Activated T-helper 1 cell treated with anti-CD3 and anti-CD28 coated beads, Interleukin-12 subunit alpha, Interleukin-12 subunit beta, Interleukin-2, Interleukin-4 antibody, amounts not matched to agents 30 ng/mL and 10 ng/mL and 1 ng/mL, durations not matched to agents 14 hours and 24 hours and 36 hours (primary cell): ENCODE data around the gene GRB10. TPM values are rescaled to one million over a fixed set of nuclear protein-coding genes. Genes with fewer than 3 reads are reported as not detected.
A peak's percentile ranks its signal among the peaks of the same experiment; 100 is the strongest.

Experiments
- DNase-seq: peaks from one replicate; pipeline ENCODE4 v3.0.0; 2021; ENCODE audit warnings: low spot score
- H3K27ac Mint-ChIP-seq: one replicate; pipeline ENCODE4 v1.8.0; 2021; ENCODE audit warnings: mild to moderate bottlenecking, mixed read lengths
- H3K27me3 Mint-ChIP-seq: one replicate; pipeline ENCODE4 v1.8.0; 2022; ENCODE audit warnings: mild to moderate bottlenecking, moderate library complexity, mixed read lengths; ENCODE audit not compliant: insufficient read depth
- H3K36me3 Mint-ChIP-seq: one replicate; pipeline ENCODE4 v1.8.0; 2021; ENCODE audit warnings: low read depth, mixed read lengths
- H3K4me1 Mint-ChIP-seq: one replicate; pipeline ENCODE4 v1.8.0; 2021; ENCODE audit warnings: low read depth, mixed read lengths
- H3K4me3 Mint-ChIP-seq: one replicate; pipeline ENCODE4 v1.8.0; 2021; ENCODE audit warnings: mild to moderate bottlenecking, moderate library complexity, mixed read lengths
- H3K9me3 Mint-ChIP-seq: one replicate; pipeline ENCODE4 v1.8.0; 2021; ENCODE audit warnings: mixed read lengths
- intact Hi-C: fragments of 100-400 bp; cut with micrococcal nuclease; formaldehyde crosslinking; loops from one replicate; pipeline ENCODE4 v1.15.1; 2024
- total RNA-seq: library from RNA; stranded (reverse); gene quantifications from 2 replicates; pipeline ENCODE4 v1.2.3, GENCODE V29; 2022

The GRB10 gene
- 2.8 and 3.6 TPM in 2 replicates for total RNA-seq

DNA sequence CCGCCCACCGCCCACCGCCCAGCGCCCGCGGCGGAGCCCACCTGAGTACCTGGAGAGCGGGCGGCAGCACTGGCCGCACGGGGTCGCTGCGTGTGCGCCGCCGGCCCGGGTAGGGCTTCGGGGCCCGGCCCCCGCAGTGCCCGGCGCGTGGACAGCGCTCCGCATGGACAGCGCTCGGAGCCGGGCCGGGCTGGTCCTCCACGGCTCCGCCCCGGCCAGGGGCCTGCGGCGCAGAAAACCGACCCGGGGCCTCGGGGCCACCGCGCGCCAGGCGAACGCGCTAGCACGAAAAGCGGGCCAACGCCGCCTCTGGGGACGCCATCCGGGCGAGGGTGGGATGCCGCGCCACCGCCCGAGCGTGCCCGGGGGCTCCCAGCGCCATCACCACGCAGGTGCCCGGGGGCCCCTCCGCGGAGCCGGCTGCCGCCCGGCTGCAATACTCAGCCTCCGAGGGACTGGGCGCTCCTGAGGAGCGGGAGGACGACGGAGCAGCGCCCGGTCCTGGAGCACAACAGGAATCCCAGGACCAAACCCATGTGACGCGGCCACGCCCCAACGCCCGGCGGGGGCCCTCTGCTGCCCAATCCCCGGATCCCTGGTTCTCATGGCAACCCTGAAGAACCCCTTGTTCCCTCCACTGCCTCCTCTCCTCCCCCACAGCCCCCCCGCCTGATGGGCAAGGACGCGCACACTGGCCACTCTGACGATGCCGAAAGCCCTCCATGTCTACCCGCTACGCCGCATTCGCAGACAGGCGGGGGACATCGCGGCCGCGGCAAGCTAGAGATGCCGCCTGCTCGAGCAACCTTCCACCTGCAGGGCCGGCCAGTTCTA lies at the start of gene GRB10:
GRB10 (minus strand) TSS at position 522 of the 834 bp plus-strand sequence. CDS start 50,574 bp downstream, outside the sequence.
- peaks cover 4% of the 10 kb centered on the region for H3K36me3 Mint-ChIP-seq
- H3K4me3 Mint-ChIP-seq = peak within 1 kb of the TSS; percentile 56
- intact Hi-C loops = no loop called here
- peaks cover 47% of the 10 kb centered on the region for H3K27me3 Mint-ChIP-seq
- H3K4me1 Mint-ChIP-seq = peaks cover 20% of the 10 kb centered on the region
- no peak for DNase-seq
- H3K27ac Mint-ChIP-seq = no peak within 1 kb of the TSS
- peaks cover 6% of the 10 kb centered on the region for H3K9me3 Mint-ChIP-seq

DNA sequence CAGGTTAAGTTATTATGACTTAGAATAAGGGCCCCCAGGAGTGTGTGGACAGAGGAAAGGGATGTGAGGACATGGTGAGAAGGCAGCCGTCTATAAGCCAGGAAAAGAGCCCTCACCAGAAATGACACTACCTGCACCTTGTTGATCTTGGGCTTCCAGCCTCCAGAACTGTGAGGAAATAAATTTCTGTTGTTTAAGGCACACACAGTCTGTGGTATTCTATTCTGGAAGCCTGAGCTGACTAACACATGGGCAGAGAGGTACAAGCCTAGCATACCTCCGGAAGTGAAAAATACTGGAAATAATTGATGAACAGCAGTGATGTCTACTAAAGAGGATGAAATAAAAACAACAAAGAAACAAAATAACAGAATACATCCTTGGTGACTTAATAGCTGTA lies 46.1 kb upstream of the GRB10 start:
- peaks cover 48% of the 10 kb centered on the region for H3K4me1 Mint-ChIP-seq
- peaks cover 2% of the 10 kb centered on the region for H3K27me3 Mint-ChIP-seq

DNA sequence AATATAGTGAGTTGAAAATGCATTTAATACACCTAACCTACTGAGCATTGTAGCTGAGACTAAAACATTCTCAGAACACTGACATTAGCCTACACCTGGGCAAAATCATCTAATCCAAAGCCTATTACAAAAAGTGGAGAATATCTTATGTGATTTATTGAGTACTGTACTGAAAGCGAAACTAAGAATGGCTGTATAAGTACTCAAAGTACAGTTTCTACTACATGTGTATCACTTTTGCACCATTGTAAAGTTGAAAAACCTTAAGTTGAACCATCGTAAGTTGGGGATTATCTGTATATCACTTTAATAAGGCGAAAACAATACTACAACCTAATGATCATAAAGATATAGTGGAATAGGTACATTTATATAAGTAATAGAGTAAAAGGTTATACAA lies 45.4 kb upstream of the GRB10 start:
- Mint-ChIP-seq H3K4me3 (no peak overlapping the region), H3K27me3 (peaks cover 2% of the 10 kb centered on the region), H3K9me3 (no peaks in the 10 kb centered on the region), H3K36me3 (peaks cover 1% of the 10 kb centered on the region), H3K27ac (no peak overlapping the region), H3K4me1 (peaks cover 41% of the 10 kb centered on the region)
- intact Hi-C loops = loop anchor here (1.0 to 5.0 kb wide), 2 partner anchors 36 to 379 kb away; no protein-coding TSS in a partner anchor
- no peak for DNase-seq

More for the DNA sequence above, 46.1 kb upstream of the GRB10 start:
- Mint-ChIP-seq H3K4me3 (no peak overlapping the region), H3K27ac (no peak overlapping the region), H3K9me3 (no peaks in the 10 kb centered on the region), H3K36me3 (peaks cover 3% of the 10 kb centered on the region)
- intact Hi-C loops = loop anchor here (1.0 to 5.0 kb wide), 2 partner anchors 36 to 380 kb away; no protein-coding TSS in a partner anchor
- DNase-seq = no peak

DNA sequence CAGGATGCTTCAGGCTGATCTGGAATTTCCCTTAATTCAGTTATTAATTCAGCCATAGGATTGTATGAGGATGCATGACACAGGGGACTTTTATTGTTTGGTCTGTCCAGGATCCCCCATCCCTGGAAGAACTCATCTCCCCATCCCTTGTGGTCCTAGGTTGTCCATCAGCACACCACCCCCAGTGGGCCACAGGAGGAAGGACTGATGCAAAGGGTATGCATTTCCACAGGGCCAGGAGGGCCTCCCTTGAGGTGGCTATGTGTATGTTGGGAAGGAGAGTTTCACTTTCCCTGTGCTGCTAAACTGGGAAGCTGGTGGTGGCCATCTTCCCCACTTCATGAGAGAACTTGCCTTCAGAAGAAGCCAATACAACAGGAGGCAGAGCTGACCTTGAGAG lies 44.6 kb upstream of the GRB10 start:
- no peaks in the 10 kb centered on the region for H3K9me3 Mint-ChIP-seq
- peaks cover 33% of the 10 kb centered on the region for H3K4me1 Mint-ChIP-seq
- H3K27me3 Mint-ChIP-seq = peaks cover 5% of the 10 kb centered on the region
- peak overlapping the region; percentile 77 for H3K27ac Mint-ChIP-seq
- H3K36me3 Mint-ChIP-seq = peaks cover 1% of the 10 kb centered on the region
- no peak for DNase-seq
- peak overlapping the region; percentile 13 for H3K4me3 Mint-ChIP-seq
- intact Hi-C loops = loop anchor here (1.0 to 5.0 kb wide), 3 partner anchors 22 to 296 kb away; no protein-coding TSS in a partner anchor

DNA sequence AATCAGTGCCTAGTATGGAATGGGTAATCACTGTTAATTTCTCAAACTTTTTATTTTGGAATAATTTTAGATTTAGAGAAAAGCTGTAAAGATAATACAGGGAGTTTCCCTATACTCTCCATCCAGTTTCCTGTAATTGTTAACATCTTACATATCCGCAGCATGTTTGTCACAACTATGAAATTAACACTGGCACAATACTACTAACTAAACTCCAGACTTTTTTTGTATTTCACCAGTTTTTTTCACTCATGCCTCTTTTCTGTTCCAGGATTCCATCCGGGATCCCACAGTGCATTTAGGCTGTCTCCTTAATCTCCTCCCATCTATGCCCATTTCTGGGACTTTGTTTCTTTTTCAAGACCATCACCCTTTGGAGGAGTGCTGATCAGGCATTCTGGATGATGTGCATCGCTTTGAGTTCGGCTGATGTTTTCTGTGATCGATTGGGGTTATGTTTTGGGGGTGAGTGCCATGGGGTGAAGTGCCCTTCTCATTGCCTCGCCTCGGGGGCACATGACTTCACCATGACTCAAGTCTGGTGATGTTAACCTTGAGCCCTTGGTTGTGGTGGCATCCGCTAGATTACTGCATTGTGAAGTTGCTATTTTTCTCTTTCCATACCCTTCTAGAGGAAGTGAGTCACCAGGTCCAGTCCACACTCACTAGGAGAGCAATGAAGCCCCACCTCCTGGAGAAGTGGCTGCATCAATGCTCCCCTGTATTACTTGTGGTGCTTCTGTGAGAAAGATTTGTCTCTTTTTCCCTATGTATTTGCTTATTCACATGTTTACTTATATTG lies 43.9 kb upstream of the GRB10 start:
- Mint-ChIP-seq H3K36me3 (peaks cover 1% of the 10 kb centered on the region), H3K27me3 (peaks cover 9% of the 10 kb centered on the region), H3K4me3 (peak overlapping the region; percentile 47), H3K27ac (peak overlapping the region; percentile 77), H3K4me1 (peaks cover 26% of the 10 kb centered on the region), H3K9me3 (no peaks in the 10 kb centered on the region)
- intact Hi-C loops = loop anchor here (1.0 to 5.0 kb wide), 4 partner anchors 8 to 297 kb away; no protein-coding TSS in a partner anchor
- DNase-seq = peak; percentile 33

DNA sequence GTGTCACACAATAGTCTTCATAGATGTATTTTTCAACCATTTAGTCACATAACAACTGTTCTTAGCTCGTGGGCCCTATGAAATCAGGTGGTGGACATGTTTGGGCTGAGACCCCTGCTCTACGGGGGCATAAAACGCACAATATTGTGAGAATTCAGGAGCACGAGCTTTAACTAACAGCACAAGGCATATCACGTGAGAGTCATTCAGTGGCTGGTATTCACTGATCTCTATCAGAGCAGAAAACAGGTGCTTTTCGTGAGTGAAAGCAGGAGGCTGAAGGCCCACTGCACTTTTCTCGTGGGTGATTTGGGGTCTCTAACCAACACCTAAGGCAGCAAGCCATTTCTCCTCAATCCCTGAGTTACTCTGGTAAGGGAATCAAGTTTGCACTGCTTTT lies 42.8 kb upstream of the GRB10 start:
- Mint-ChIP-seq H3K9me3 (no peaks in the 10 kb centered on the region), H3K4me1 (peaks cover 22% of the 10 kb centered on the region), H3K36me3 (peaks cover 1% of the 10 kb centered on the region), H3K27me3 (peaks cover 15% of the 10 kb centered on the region), H3K4me3 (no peak overlapping the region), H3K27ac (no peak overlapping the region)
- no peak for DNase-seq
- intact Hi-C loops = loop anchor here (5.0 kb wide), 1 partner anchor 33 kb away; no protein-coding TSS in a partner anchor

DNA sequence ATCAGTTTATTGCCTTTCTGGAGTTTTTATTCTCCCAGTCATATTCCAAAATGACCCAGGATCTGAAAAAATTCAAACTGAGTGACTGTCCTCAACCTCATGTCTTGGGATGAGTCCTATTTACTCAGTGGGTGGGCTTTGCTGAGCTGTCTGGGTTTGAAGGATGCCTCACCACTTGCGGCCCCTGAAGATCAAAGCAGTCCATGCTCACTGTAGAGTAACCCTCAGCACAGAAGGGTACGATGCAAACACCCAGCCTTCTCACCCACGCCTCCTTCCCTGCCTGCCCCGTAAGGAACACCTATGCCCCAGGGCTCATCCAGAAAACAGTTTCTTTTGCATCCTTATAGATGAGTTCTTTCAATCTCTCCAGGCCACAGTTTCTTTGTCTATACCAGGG lies 42.2 kb upstream of the GRB10 start:
- H3K27me3 Mint-ChIP-seq = peaks cover 17% of the 10 kb centered on the region
- no peaks in the 10 kb centered on the region for H3K9me3 Mint-ChIP-seq
- intact Hi-C loops = loop anchor here (5.0 kb wide), 1 partner anchor 33 kb away; no protein-coding TSS in a partner anchor
- no peak overlapping the region for H3K27ac Mint-ChIP-seq
- no peak overlapping the region for H3K4me3 Mint-ChIP-seq
- no peaks in the 10 kb centered on the region for H3K36me3 Mint-ChIP-seq
- DNase-seq = no peak
- peaks cover 22% of the 10 kb centered on the region for H3K4me1 Mint-ChIP-seq

DNA sequence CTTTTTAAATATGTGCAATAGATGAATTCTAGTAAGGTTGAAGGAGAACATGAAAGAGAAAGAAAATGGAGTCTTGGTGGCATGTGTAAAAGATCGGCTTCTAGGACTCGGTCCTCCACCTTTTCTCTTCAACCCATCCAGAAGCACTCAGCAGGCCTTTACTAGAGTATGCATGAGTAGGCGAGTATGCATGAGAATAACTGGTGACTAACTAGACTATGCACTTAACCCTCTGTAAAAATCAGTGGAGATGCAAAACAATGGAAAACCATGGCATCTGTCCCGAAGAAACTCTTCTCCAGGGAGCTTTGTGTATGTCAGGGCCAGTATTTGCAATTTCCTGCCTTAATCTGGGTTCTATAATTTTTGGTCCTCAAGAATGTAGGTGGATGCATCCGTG lies 40.0 kb upstream of the GRB10 start:
- Mint-ChIP-seq H3K27ac (no peak overlapping the region), H3K4me3 (no peak overlapping the region), H3K27me3 (peaks cover 18% of the 10 kb centered on the region), H3K9me3 (no peaks in the 10 kb centered on the region), H3K36me3 (no peaks in the 10 kb centered on the region), H3K4me1 (peaks cover 15% of the 10 kb centered on the region)
- intact Hi-C loops = no loop called here
- DNase-seq = no peak

DNA sequence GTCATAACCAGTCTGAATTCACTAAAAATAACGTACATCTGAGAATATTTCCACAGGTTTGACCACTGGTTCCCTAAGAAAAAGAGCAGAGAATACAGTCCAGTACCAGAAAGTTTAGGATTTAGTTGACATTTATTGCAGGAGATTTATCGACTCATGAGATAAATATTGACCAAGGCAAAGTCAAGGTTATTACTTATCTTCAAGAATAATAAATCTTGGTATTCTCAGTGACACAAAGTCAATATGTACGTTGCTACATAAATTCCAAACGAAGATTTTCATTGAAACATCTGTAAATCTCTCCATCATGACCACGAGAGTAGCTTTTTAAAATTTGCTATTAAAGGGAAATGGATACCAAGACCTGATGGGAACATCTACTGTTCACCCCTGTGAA lies 39.4 kb upstream of the GRB10 start:
- intact Hi-C loops = no loop called here
- Mint-ChIP-seq H3K36me3 (no peaks in the 10 kb centered on the region), H3K27me3 (peaks cover 18% of the 10 kb centered on the region), H3K4me3 (no peak overlapping the region), H3K4me1 (peaks cover 9% of the 10 kb centered on the region), H3K27ac (no peak overlapping the region), H3K9me3 (no peaks in the 10 kb centered on the region)
- DNase-seq = no peak

DNA sequence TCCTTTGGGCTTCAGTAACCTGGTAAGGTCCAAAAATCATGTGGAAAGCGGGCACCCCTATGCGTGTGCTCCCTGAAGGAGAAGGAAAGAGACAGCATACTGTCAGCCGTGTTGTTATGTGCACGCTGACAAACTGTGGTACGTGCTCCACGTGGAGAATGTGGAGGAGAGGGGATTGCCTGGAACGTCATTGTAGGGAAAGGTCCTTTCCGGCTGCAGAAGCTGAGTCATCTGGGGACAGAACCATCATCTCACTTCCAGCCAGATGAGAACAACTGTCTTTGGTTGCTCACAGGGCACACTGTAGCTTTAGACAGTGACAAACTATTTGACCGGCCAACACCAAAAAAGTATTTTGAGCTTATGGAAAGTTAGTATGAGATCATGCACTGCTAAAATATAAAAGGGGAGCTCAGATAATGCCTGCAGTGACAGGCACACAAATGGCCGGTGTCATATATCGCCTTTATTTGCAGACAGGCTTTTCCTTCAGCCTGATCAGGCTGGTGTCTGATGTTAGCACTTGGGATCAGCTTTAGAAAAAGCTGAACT lies 38.8 kb upstream of the GRB10 start:
- Mint-ChIP-seq H3K9me3 (no peaks in the 10 kb centered on the region), H3K27ac (no peak overlapping the region), H3K4me1 (peaks cover 3% of the 10 kb centered on the region), H3K27me3 (peaks cover 20% of the 10 kb centered on the region), H3K4me3 (no peak overlapping the region), H3K36me3 (no peaks in the 10 kb centered on the region)
- DNase-seq = no peak
- intact Hi-C loops = no loop called here

DNA sequence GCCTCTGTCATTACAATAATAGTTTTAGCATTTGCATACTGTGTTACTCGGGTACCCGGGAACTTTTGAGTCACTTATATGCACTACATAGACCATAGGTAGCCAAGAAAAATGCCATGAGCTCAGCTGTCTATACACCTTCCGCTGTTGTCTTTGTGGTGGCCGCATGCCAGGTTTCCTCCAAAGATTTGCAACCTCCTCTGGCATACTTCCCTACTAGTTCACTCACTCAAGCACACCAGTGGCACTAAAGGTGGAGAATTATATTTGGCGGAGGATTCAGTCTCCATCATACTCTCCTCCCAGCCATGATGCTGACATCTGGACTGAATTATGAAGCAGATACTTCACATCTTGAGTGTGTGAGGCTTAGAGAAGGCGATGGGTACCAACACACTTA lies 35.6 kb upstream of the GRB10 start:
- Mint-ChIP-seq H3K4me3 (no peak overlapping the region), H3K27me3 (peaks cover 18% of the 10 kb centered on the region), H3K4me1 (no peaks in the 10 kb centered on the region), H3K36me3 (no peaks in the 10 kb centered on the region), H3K9me3 (no peaks in the 10 kb centered on the region), H3K27ac (no peak overlapping the region)
- intact Hi-C loops = no loop called here
- no peak for DNase-seq

DNA sequence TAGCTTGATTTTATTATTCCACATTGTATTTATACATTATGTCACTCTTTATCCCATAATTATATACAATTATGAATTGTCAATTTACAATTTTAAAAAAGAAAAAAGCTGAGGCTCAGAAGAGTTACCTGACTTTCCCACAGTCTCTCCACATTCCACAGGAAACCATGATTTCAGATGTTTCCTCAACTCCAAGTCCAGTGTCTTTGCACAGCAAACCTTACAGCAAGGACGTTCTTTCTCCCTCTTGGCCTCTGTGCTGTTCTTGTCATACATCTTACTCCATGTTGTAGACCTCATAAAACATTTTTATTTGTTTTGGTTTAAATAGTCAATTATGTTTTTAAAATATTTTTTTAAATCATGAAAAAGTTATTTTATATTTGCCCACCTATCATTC lies 34.9 kb upstream of the GRB10 start:
- H3K27me3 Mint-ChIP-seq = peaks cover 18% of the 10 kb centered on the region
- H3K4me3 Mint-ChIP-seq = no peak overlapping the region
- H3K9me3 Mint-ChIP-seq = no peaks in the 10 kb centered on the region
- no peaks in the 10 kb centered on the region for H3K4me1 Mint-ChIP-seq
- no peak for DNase-seq
- intact Hi-C loops = no loop called here
- H3K36me3 Mint-ChIP-seq = no peaks in the 10 kb centered on the region
- no peak overlapping the region for H3K27ac Mint-ChIP-seq
